Measurements from ENCODE around the gene SPRR3.
"Not testable (repeated sequence)": the region's sequence is repeated elsewhere in the genome, so short reads cannot be mapped to it uniquely, and the experiment has no call there.

SPRR3 gene

GRCh38 chr1:152999818-153000217, 1.7 kb upstream of the SPRR3 start:
- no peaks in the 10 kb centered on the region for H3K27me3 ChIP-seq
- H3K4me2 ChIP-seq: no peak overlapping the region
- no peak for TF ChIP-seq Cebpa-rat (IDR thresholded peaks at IDR 0.05)
- no peak overlapping the region for H3K4me3 ChIP-seq
- no peak overlapping the region for H3K27ac ChIP-seq
- H3K9me3 ChIP-seq: peaks cover 8% of the 10 kb centered on the region
- H3K36me3 ChIP-seq: no peaks in the 10 kb centered on the region
- peaks cover 15% of the 10 kb centered on the region for H3K4me1 ChIP-seq
- H4K20me1 ChIP-seq: no peaks in the 10 kb centered on the region
- H3K9ac ChIP-seq: no peak overlapping the region

GRCh38 chr1:153000294-153000693, 1.3 kb upstream of the SPRR3 start:
- Histone ChIP-seq H3K4me1 (peaks cover 15% of the 10 kb centered on the region), H3K36me3 (no peaks in the 10 kb centered on the region), H3K9me3 (peaks cover 3% of the 10 kb centered on the region), H3K27ac (no peak overlapping the region), H3K9ac (no peak overlapping the region), H4K20me1 (no peaks in the 10 kb centered on the region), H3K4me2 (no peak overlapping the region), H3K4me3 (no peak overlapping the region), H3K27me3 (no peaks in the 10 kb centered on the region)
- no peak for TF ChIP-seq Cebpa-rat (IDR thresholded peaks at IDR 0.05)

GRCh38 chr1:153011235-153011758, 9.7 kb downstream of the SPRR3 start:
- H3K9me3 ChIP-seq: peaks cover 11% of the 10 kb centered on the region
- not testable (repeated sequence) for H3K27ac ChIP-seq, H3K4me2 ChIP-seq, H3K4me3 ChIP-seq, H3K27me3 ChIP-seq, H3K36me3 ChIP-seq, H3K4me1 ChIP-seq, H4K20me1 ChIP-seq, H3K9ac ChIP-seq

GRCh38 chr1:153021829-153022228, 20.3 kb downstream of the SPRR3 start:
- not testable (repeated sequence) for H4K20me1 ChIP-seq, H3K36me3 ChIP-seq, H3K27me3 ChIP-seq, H3K4me3 ChIP-seq, H3K9ac ChIP-seq
- peaks cover 34% of the 10 kb centered on the region for H3K4me1 ChIP-seq
- 0 out of 2 replicates have a peak overlapping the region, but pooled peaks have one; percentile 66 for H3K27ac ChIP-seq
- H3K9me3 ChIP-seq: peaks cover 14% of the 10 kb centered on the region
- H3K4me2 ChIP-seq: peak overlapping the region; percentile 75

DNA sequence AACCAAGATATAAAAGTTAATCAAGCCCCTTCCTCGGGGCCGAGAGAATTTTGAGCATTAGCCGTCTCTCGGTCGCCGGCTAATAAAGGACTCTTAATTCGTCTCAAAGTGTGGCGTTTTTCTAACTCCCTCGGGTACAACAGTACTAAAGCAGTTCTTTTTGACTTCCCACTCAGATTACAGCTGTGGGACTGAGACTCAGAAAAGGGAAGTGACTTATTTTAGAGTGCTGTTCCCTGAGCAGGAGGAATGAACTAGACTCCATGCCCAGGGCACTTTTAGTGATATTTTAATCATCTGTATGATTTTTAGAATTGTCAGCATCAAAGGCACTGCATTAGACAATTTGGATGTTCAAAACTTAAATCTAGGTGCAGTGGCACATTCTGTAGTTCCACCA, 20.8 kb downstream of the SPRR3 start:
- Histone ChIP-seq H3K9me3 (peaks cover 14% of the 10 kb centered on the region), H3K4me2 (peak overlapping the region; percentile 75), H3K4me1 (peaks cover 34% of the 10 kb centered on the region), H3K27ac (peak overlapping the region; percentile 66)
- not testable (repeated sequence) for H3K9ac ChIP-seq, H3K27me3 ChIP-seq, H4K20me1 ChIP-seq, H3K4me3 ChIP-seq, H3K36me3 ChIP-seq

DNA sequence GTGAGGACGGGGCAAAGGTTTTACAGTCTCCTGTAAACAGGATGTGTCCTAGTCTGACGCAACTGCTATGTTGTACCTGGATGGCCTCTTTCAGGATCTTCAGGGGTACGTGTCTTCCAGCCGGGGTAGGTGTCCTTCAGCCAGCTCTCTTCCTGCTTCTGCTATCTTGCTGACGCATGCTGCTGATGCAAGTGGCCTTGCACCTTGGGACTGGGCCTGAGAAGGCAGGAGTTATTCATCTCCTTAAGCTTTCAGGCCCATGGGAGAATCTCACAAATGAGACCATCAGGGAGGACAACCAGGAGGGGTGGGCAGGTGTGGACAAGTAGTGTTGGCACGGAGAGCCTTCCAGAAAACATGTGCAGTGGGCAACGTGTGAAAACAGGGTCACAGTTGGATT, 21.6 kb downstream of the SPRR3 start:
- no peaks in the 10 kb centered on the region for H3K36me3 ChIP-seq
- H3K9ac ChIP-seq: no peak overlapping the region
- no peaks in the 10 kb centered on the region for H4K20me1 ChIP-seq
- no peak overlapping the region for H3K4me3 ChIP-seq
- no peak for TF ChIP-seq Cebpa-rat (IDR thresholded peaks at IDR 0.05)
- peaks cover 34% of the 10 kb centered on the region for H3K4me1 ChIP-seq
- H3K27me3 ChIP-seq: no peaks in the 10 kb centered on the region
- peaks cover 11% of the 10 kb centered on the region for H3K9me3 ChIP-seq
- peak overlapping the region; percentile 75 for H3K4me2 ChIP-seq
- H3K27ac ChIP-seq: peak overlapping the region; percentile 66

DNA sequence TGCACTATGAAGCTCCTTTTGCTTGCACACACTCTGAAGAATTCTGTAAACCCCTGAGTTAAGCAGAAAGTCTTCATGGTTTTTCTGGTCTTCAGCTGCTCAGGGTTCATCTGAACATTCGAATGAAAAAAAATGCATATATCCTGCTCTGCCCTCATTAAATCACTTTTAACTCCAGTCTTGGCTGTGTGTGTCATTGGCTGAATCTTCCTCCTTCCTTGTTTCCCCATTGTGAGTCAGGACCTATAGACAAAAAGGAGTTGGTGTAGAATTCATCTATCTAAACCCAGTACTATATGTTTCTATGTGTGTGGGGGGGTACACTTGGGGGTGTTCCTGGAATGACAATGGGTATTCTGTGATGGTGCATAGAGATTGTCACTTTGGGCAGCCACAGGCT, 22.9 kb downstream of the SPRR3 start:
- H3K4me3 ChIP-seq: no peak overlapping the region
- no peak overlapping the region for H3K4me2 ChIP-seq
- H3K9ac ChIP-seq: no peak overlapping the region
- H3K36me3 ChIP-seq: no peaks in the 10 kb centered on the region
- no peaks in the 10 kb centered on the region for H3K27me3 ChIP-seq
- no peak overlapping the region for H3K27ac ChIP-seq
- no peaks in the 10 kb centered on the region for H3K9me3 ChIP-seq
- no peak for TF ChIP-seq Cebpa-rat (IDR thresholded peaks at IDR 0.05)
- H3K4me1 ChIP-seq: peaks cover 34% of the 10 kb centered on the region
- no peaks in the 10 kb centered on the region for H4K20me1 ChIP-seq

DNA sequence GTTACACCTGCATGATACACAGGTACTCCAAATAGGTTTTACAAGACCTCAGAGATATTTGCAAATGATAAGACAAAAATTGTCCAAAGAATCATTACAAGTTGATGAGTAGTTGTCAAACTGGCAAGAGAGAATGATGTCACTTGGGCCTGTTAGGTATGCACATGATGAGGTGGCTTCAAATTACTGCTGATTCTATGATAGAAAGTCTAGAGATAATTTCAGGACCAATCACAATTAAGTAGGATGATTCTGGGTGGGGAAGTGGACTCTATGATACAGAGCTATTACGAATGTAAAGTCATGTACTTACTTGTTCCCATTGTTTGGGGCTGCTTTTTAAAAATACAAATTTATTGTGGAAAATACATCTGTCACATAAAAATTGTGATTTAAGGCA, 24.2 kb downstream of the SPRR3 start:
- no peak overlapping the region for H3K4me2 ChIP-seq
- no peaks in the 10 kb centered on the region for H3K27me3 ChIP-seq
- H3K9ac ChIP-seq: no peak overlapping the region
- no peaks in the 10 kb centered on the region for H3K36me3 ChIP-seq
- TF ChIP-seq Cebpa-rat (IDR thresholded peaks at IDR 0.05): no peak
- no peak overlapping the region for H3K27ac ChIP-seq
- peaks cover 34% of the 10 kb centered on the region for H3K4me1 ChIP-seq
- H4K20me1 ChIP-seq: no peaks in the 10 kb centered on the region
- H3K4me3 ChIP-seq: no peak overlapping the region
- no peaks in the 10 kb centered on the region for H3K9me3 ChIP-seq

- no peak for TF ChIP-seq Cebpa-rat (IDR thresholded peaks at IDR 0.05)
- H3K4me2 ChIP-seq: no peak overlapping the region
- H3K27me3 ChIP-seq: no peaks in the 10 kb centered on the region
- no peaks in the 10 kb centered on the region for H3K36me3 ChIP-seq
- no peaks in the 10 kb centered on the region for H3K9me3 ChIP-seq
- H3K9ac ChIP-seq: no peak overlapping the region
- H3K4me3 ChIP-seq: no peak overlapping the region
- peaks cover 28% of the 10 kb centered on the region for H3K4me1 ChIP-seq
- H4K20me1 ChIP-seq: no peaks in the 10 kb centered on the region
- H3K27ac ChIP-seq: no peak overlapping the region
These were observed 27.2 kb downstream of the SPRR3 start for GRCh38 chr1:153028766-153029165.

DNA sequence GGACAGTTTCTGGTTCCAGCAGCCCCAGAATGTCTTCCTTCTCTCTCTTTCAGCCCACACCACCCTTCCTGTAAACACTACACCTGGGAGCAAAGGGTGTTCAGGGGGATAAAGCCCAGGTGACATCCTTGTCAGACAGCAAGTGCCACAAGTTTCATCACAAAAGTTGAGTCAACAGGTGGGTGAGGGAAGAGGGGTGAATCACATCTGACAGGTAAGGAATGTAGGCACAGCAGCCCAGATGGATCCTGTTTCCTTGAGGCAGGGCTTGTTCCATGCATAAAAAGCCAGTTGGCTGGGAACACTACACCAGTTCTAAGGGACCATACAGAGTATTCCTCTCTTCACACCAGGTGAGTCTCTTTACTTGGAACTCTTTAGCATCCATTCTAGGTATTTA, 29.3 kb downstream of the SPRR3 start, which contains the start of gene SPRR1B:
TSS of gene SPRR1B (plus strand) at position 309 of the 400 bp plus-strand sequence. CDS start 1,143 bp downstream, outside the sequence.
- Histone ChIP-seq H3K4me3 (no peak within 1 kb of the TSS), H3K4me1 (peaks cover 23% of the 10 kb centered on the region), H3K9ac (no peak within 1 kb of the TSS), H3K36me3 (no peaks in the 10 kb centered on the region), H3K9me3 (no peaks in the 10 kb centered on the region), H4K20me1 (no peaks in the 10 kb centered on the region), H3K27ac (no peak within 1 kb of the TSS), H3K4me2 (peak within 1 kb of the TSS; percentile 66), H3K27me3 (no peaks in the 10 kb centered on the region)
- no peak for TF ChIP-seq Cebpa-rat (IDR thresholded peaks at IDR 0.05)

GRCh38 chr1:153032073-153032472, 30.5 kb downstream of the SPRR3 start:
- TF ChIP-seq Cebpa-rat (IDR thresholded peaks at IDR 0.05): no peak
- H3K9me3 ChIP-seq: no peaks in the 10 kb centered on the region
- H3K27ac ChIP-seq: no peak overlapping the region
- no peaks in the 10 kb centered on the region for H3K36me3 ChIP-seq
- H3K4me3 ChIP-seq: no peak overlapping the region
- no peak overlapping the region for H3K9ac ChIP-seq
- H3K4me2 ChIP-seq: peak overlapping the region; percentile 66
- H3K4me1 ChIP-seq: peaks cover 23% of the 10 kb centered on the region
- H4K20me1 ChIP-seq: no peaks in the 10 kb centered on the region
- H3K27me3 ChIP-seq: no peaks in the 10 kb centered on the region
